HepG2 (cell line): Measurements from ENCODE around the gene PALM2AKAP2. TPM values are rescaled to one million over a fixed set of nuclear protein-coding genes. Genes with fewer than 3 reads are reported as not detected.

Experiments used
- ATAC-seq: fragments of 200-7000 bp; cut with Tn5 transposase; 3 replicates; pipeline ENCODE4 v1.9.1; 2020; ENCODE audit warnings: mild to moderate bottlenecking, moderate library complexity
- BruUV-seq: library from RNA; stranded (reverse); fragments of 400-500 nt; replicated peaks from 2 replicates; lab custom pipeline; 2021; lab: Mats Ljungman, UMichigan
- CTCF ChIA-PET: fragments of 300-600 bp; formaldehyde crosslinking; extraction: SDS; loops from one replicate; lab custom pipeline; 2021; ENCODE audit warnings: low total read pairs, inconsistent platforms, low intra/inter-chr PET ratio; lab: Yijun Ruan, JAX
- POLR2A ChIA-PET: fragments of 350-600 bp; sonication (Branson Sonifier 250); formaldehyde crosslinking; loops from one replicate; lab custom pipeline; 2020; ENCODE audit warnings: antibody characterized with exemption, inconsistent platforms; lab: Yijun Ruan, JAX
- DNase-seq: peaks from one replicate; pipeline ENCODE4 v3.0.0-alpha.2; 2015; ENCODE audit warnings: low spot score
- FAIRE-seq: peaks from 3 replicates; lab custom pipeline; 2011; peaks lifted over from hg19 to GRCh38; lab: Jason Lieb, UNC
- H2AFZ ChIP-seq: one replicate; pipeline ENCODE4 v1.6.1; 2011; ENCODE audit warnings: low read length, inconsistent platforms
- H3K27ac ChIP-seq: fragments of 300-600 bp; 3 replicates; pipeline ENCODE4 v1.8.0; 2011; ENCODE audit warnings: mixed run types, mild to moderate bottlenecking, mixed read lengths, low read length, inconsistent platforms; ENCODE audit not compliant: insufficient read depth; ENCODE audit errors: extremely low read length
- H3K27me3 ChIP-seq, 2 experiments: fragments of 200-600 bp in 1 of 2; 2 replicates in 1 of 2; 3 replicates in 1 of 2; pipeline versions ENCODE4 v1.6.0 to v1.8.0; 2011; ENCODE audit warnings: low read length in 2 of 2, mild to moderate bottlenecking in 2 of 2, moderate library complexity in 2 of 2, inconsistent platforms in 1 of 2; ENCODE audit not compliant: insufficient read depth in 2 of 2, control insufficient read depth in 1 of 2
- H3K36me3 ChIP-seq, 2 experiments: fragments of 200-600 bp in 1 of 2; replicated peaks in 1 of 2; 2 replicates in 1 of 2; 3 replicates in 1 of 2; pipeline versions ENCODE4 v1.5.1 to v1.8.0; 2011; ENCODE audit warnings: low read length in 2 of 2, inconsistent platforms in 1 of 2; ENCODE audit not compliant: insufficient read depth in 2 of 2, control insufficient read depth in 1 of 2
- H3K4me1 ChIP-seq: 2 replicates; pipeline ENCODE4 v1.5.1; 2012; ENCODE audit warnings: low read length, inconsistent platforms; ENCODE audit not compliant: insufficient read depth
- H3K4me2 ChIP-seq: 2 replicates; pipeline ENCODE4 v1.6.0; 2011; ENCODE audit warnings: low read depth, low read length, inconsistent platforms
- H3K4me3 ChIP-seq, 3 experiments: fragments of 200-600 bp in 1 of 3; sonication (generic), shearing (Covaris generic) in 1 of 3; replicated peaks in 1 of 3; 2 replicates each; pipeline ENCODE4 v1.5.1; 2011 to 2016; ENCODE audit warnings: low read length in 3 of 3, inconsistent platforms in 2 of 3, low read depth in 2 of 3, mild to moderate bottlenecking in 2 of 3, control low read depth in 1 of 3, mixed read lengths in 1 of 3; ENCODE audit not compliant: insufficient read depth in 1 of 3
- H3K79me2 ChIP-seq: one replicate; pipeline ENCODE4 v1.6.1; 2011; ENCODE audit warnings: low read length, inconsistent platforms; ENCODE audit not compliant: insufficient read depth
- H3K9ac ChIP-seq: 2 replicates; pipeline ENCODE4 v1.6.0; 2011; ENCODE audit warnings: mild to moderate bottlenecking, low read depth, low read length, inconsistent platforms; ENCODE audit not compliant: insufficient read depth
- H3K9me3 ChIP-seq: 2 replicates; pipeline ENCODE4 v1.5.1; 2012; ENCODE audit warnings: mild to moderate bottlenecking, low read length
- H4K20me1 ChIP-seq: 2 replicates; pipeline ENCODE4 v1.6.0; 2011; ENCODE audit warnings: inconsistent platforms, mild to moderate bottlenecking, low read length, moderate library complexity; ENCODE audit not compliant: insufficient read depth
- BCL3 ChIP-seq: sonication (generic); formaldehyde crosslinking; IDR thresholded peaks from 2 replicates; pipeline ENCODE4 v1.5.1; 2020; ENCODE audit warnings: mild to moderate bottlenecking, missing genetic modification reagents, moderate library complexity
- FOXK2 ChIP-seq: fragments of 450-650 bp; IDR thresholded peaks from 2 replicates; pipeline ENCODE4 v1.6.1; 2016
- HNRNPH1 ChIP-seq: fragments of 200-400 bp; formaldehyde crosslinking; optimal IDR thresholded peaks from 2 replicates; pipeline ENCODE3; 2017; ENCODE audit warnings: mild to moderate bottlenecking, low read depth, low read length
- NAIF1 ChIP-seq: sonication (generic); formaldehyde crosslinking; IDR thresholded peaks from 2 replicates; pipeline ENCODE4 v1.5.0; 2020; ENCODE audit warnings: mild to moderate bottlenecking, missing genetic modification reagents, borderline replicate concordance
- POLR2AphosphoS2 ChIP-seq: IDR thresholded peaks from 2 replicates; pipeline ENCODE4 v1.6.1; 2011; ENCODE audit warnings: low read depth, low read length, improper control_type of control experiment
- RFXAP ChIP-seq: sonication (generic); formaldehyde crosslinking; IDR thresholded peaks from 2 replicates; pipeline ENCODE4 v1.4.0; 2020; ENCODE audit warnings: missing genetic modification reagents, borderline replicate concordance
- RNF219 ChIP-seq: sonication (generic); formaldehyde crosslinking; IDR thresholded peaks from 2 replicates; pipeline ENCODE4 v1.5.0; 2020; ENCODE audit warnings: mild to moderate bottlenecking, missing genetic modification reagents
- SALL1 ChIP-seq: sonication (generic); formaldehyde crosslinking; IDR thresholded peaks from 2 replicates; pipeline ENCODE4 v1.8.0; 2022; ENCODE audit warnings: mild to moderate bottlenecking, missing genetic modification reagents
- SAP130 ChIP-seq: IDR thresholded peaks from 2 replicates; pipeline ENCODE4 v1.6.1; 2016; ENCODE audit warnings: low read depth
- ZNF263 ChIP-seq: sonication (generic); formaldehyde crosslinking; IDR thresholded peaks from 2 replicates; pipeline ENCODE4 v1.4.0; 2020; ENCODE audit warnings: missing genetic modification reagents
- ZNF33A ChIP-seq: sonication (generic); formaldehyde crosslinking; IDR thresholded peaks from 2 replicates; pipeline ENCODE4 v1.5.1; 2020; ENCODE audit warnings: missing genetic modification reagents, mild to moderate bottlenecking, moderate library complexity, borderline replicate concordance
- ZNF367 ChIP-seq: sonication (generic); formaldehyde crosslinking; IDR thresholded peaks from 2 replicates; pipeline ENCODE4 v1.4.0; 2020; ENCODE audit warnings: missing genetic modification reagents, borderline replicate concordance
- ZNF782 ChIP-seq: sonication (generic); formaldehyde crosslinking; IDR thresholded peaks from 2 replicates; pipeline ENCODE4 v1.4.0; 2020; ENCODE audit warnings: missing genetic modification reagents, mild to moderate bottlenecking, borderline replicate concordance
- WGBS: methylation state at CpG from one replicate; pipeline ENCODE4 v1.1.6; 2017; ENCODE audit warnings: low lambda C conversion rate; 5-methylcytosine and 5-hydroxymethylcytosine counted together
- in situ Hi-C: cut with HindIII; loops from 2 replicates; pipeline ENCODE4 v1.10.0; 2017; ENCODE audit warnings: low pct_unique_long_range_greater_than_20kb; ENCODE audit not compliant: extremely low pct_ligation_motif_present
- intact Hi-C: fragments of 100-400 bp; cut with micrococcal nuclease; formaldehyde crosslinking; loops from one replicate; pipeline ENCODE4 v1.10.0; 2022; ENCODE audit not compliant: unreplicated experiment
- polyA plus RNA-seq, 8 experiments: library from polyadenylated mRNA; depleted of rRNA in 3 of 8; stranded (reverse) in 7 of 8; unstranded in 1 of 8; fragments of >200 nt; fragmentation: Illumina TruSeq in 4 of 8; extraction: Trizol in 4 of 8; gene quantifications; 2 replicates each; pipeline versions ENCODE4 v1.2.1 to v1.2.3, GENCODE V29; 2011 to 2016; ENCODE audit warnings: low read depth in 4 of 8, missing spikeins in 1 of 8, mixed read lengths in 1 of 8; ENCODE audit not compliant: insufficient read depth in 1 of 8
- total RNA-seq, 5 experiments: library from RNA; depleted of rRNA; stranded (reverse); fragments of >200 nt; fragmentation: Illumina TruSeq; extraction: Trizol; gene quantifications; 2 replicates each; pipeline ENCODE4 v1.2.3, GENCODE V29; 2016; ENCODE audit warnings: low read depth in 1 of 5
- TF ChIP-seq, protein P1 (sequence below): sonication (generic); formaldehyde crosslinking; IDR thresholded peaks from 2 replicates; pipeline ENCODE4 v1.8.0; 2022; ENCODE audit warnings: mild to moderate bottlenecking, missing genetic modification reagents

The PALM2AKAP2 gene
- total and polyA plus RNA-seq, 2 of the 13 experiments (the other 11 are each of a cell fraction or from before 2014, with no cell fraction given), result 0.25 to 1.8 TPM

- CTCF ChIA-PET, result no interaction called here
- FAIRE-seq (no peak), ATAC-seq (no peak), DNase-seq (no peak)
- BruUV-seq, result no TSS peak
- H3K27me3 ChIP-seq, result peaks cover 0 to 3% of the 10 kb centered on the region in 2 experiments; a peak in 2 of 5 replicates
- 42% methylated on average over 8 of the region's 8 CpGs for WGBS
- H3K4me2 ChIP-seq, result no peak overlapping the region
- in situ Hi-C loops, result no loop called here
- intact Hi-C loops, result no loop called here
- no peak overlapping the region for H2AFZ ChIP-seq
- H3K79me2 ChIP-seq, result no peaks in the 10 kb centered on the region
- no peaks in the 10 kb centered on the region for H3K4me1 ChIP-seq
- H3K36me3 ChIP-seq, result no peaks in the 10 kb centered on the region
- no peaks in the 10 kb centered on the region for H3K9me3 ChIP-seq
- POLR2A ChIA-PET, result no interaction called here
- H3K4me3 ChIP-seq, result no peak overlapping the region
- no peaks in the 10 kb centered on the region for H4K20me1 ChIP-seq
- no peak overlapping the region for H3K27ac ChIP-seq
- no peak for TF ChIP-seq ZNF263 (CRISPR knock-in tag)
- TF ChIP-seq, all 625 proteins: peak for 0
- no peak overlapping the region for H3K9ac ChIP-seq
These were observed 8.0 kb upstream of the PALM2AKAP2 start for GRCh38 chr9:109771796-109772531.

DNA sequence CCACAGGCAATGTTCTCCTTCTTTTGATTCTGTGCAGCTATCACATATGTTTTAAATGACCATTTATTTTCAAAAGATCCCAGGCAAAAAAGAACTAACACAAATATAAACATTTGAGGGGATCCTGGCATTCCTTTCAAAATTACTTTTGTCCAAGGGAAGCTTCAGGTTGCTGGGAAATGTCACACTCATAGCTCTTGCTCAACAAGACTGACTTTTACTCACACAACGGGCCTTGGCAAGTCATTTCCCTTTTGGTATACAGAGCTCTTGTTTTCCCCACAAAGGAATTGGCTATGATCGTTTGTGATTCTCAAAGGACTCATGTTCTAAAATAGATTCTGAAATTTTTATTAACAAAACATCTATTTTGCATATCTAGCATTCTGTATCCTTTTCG lies 4.5 kb upstream of the PALM2AKAP2 start:
- DNase-seq, result no peak
- intact Hi-C loops, result no loop called here
- Histone ChIP-seq H3K9me3 (no peaks in the 10 kb centered on the region), H4K20me1 (no peaks in the 10 kb centered on the region), H3K79me2 (no peaks in the 10 kb centered on the region), H3K27me3 (peaks cover 0 to 7% of the 10 kb centered on the region in 2 experiments; a peak in 2 of 5 replicates), H3K9ac (no peak overlapping the region), H2AFZ (no peak overlapping the region), H3K4me3 (no peak overlapping the region), H3K4me2 (no peak overlapping the region), H3K27ac (no peak overlapping the region), H3K4me1 (no peaks in the 10 kb centered on the region), H3K36me3 (no peaks in the 10 kb centered on the region)
- no TSS peak for BruUV-seq
- ChIA-PET POLR2A (no interaction called here), CTCF (no interaction called here)
- no peak for ATAC-seq
- no peak for FAIRE-seq
- in situ Hi-C loops, result no loop called here
- 29% methylated on average over 3 of the region's 3 CpGs for WGBS
- TF ChIP-seq BCL3 (CRISPR knock-in tag), result no peak
- TF ChIP-seq ZNF782, result no peak
- no peak for TF ChIP-seq NAIF1 (CRISPR knock-in tag)
- no peak for TF ChIP-seq RFXAP (CRISPR knock-in tag)
- no peak for TF ChIP-seq ZNF33A
- TF ChIP-seq HNRNPH1, result no peak
- TF ChIP-seq SALL1, result no peak
- no peak for TF ChIP-seq FOXK2
- no peak for TF ChIP-seq RNF219
- no peak for TF ChIP-seq SAP130
- no peak for TF ChIP-seq POLR2AphosphoS2
- TF ChIP-seq, protein P1, sequence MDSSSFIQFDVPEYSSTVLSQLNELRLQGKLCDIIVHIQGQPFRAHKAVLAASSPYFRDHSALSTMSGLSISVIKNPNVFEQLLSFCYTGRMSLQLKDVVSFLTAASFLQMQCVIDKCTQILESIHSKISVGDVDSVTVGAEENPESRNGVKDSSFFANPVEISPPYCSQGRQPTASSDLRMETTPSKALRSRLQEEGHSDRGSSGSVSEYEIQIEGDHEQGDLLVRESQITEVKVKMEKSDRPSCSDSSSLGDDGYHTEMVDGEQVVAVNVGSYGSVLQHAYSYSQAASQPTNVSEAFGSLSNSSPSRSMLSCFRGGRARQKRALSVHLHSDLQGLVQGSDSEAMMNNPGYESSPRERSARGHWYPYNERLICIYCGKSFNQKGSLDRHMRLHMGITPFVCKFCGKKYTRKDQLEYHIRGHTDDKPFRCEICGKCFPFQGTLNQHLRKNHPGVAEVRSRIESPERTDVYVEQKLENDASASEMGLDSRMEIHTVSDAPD (CRISPR knock-in tag), result no peak
- no peak for TF ChIP-seq ZNF367 (CRISPR knock-in tag)
